ACC112 (cell line): ENCODE measurements around the gene TUBB6.

Experiments
- H2AFZ ChIP-seq: fragments of 200-600 bp; sonication (generic); one replicate; pipeline ENCODE4 v1.6.0; 2017; ENCODE audit warnings: antibody characterized with exemption, low read length; ENCODE audit not compliant: unreplicated experiment
- H3K27ac ChIP-seq: fragments of 200-600 bp; sonication (generic); 2 replicates; pipeline ENCODE4 v1.5.1; 2014; ENCODE audit warnings: low read depth, mild to moderate bottlenecking, antibody characterized with exemption, low read length, moderate library complexity
- H3K27me3 ChIP-seq: fragments of 200-600 bp; sonication (generic); 2 replicates; pipeline ENCODE4 v1.6.1; 2014; ENCODE audit warnings: mild to moderate bottlenecking, antibody characterized with exemption, low read length, moderate library complexity, mixed read lengths; ENCODE audit not compliant: insufficient read depth
- H3K36me3 ChIP-seq: fragments of 200-600 bp; sonication (generic); 2 replicates; pipeline ENCODE4 v1.6.1; 2016; ENCODE audit warnings: mild to moderate bottlenecking, antibody characterized with exemption, low read length, moderate library complexity, mixed read lengths; ENCODE audit not compliant: insufficient read depth
- H3K4me1 ChIP-seq: fragments of 200-600 bp; sonication (generic); one replicate; pipeline ENCODE4 v1.6.1; 2016; ENCODE audit warnings: low read length, mixed read lengths; ENCODE audit not compliant: insufficient read depth, unreplicated experiment, control insufficient read depth
- H3K4me3 ChIP-seq: fragments of 200-600 bp; sonication (generic); 2 replicates; pipeline ENCODE4 v1.5.1; 2014; ENCODE audit warnings: mild to moderate bottlenecking, low read depth, low read length
- H3K79me2 ChIP-seq: fragments of 200-600 bp; sonication (generic); one replicate; pipeline ENCODE4 v1.6.0; 2016; ENCODE audit warnings: low read length; ENCODE audit not compliant: control insufficient read depth, unreplicated experiment, insufficient read depth

TUBB6 gene

DNA sequence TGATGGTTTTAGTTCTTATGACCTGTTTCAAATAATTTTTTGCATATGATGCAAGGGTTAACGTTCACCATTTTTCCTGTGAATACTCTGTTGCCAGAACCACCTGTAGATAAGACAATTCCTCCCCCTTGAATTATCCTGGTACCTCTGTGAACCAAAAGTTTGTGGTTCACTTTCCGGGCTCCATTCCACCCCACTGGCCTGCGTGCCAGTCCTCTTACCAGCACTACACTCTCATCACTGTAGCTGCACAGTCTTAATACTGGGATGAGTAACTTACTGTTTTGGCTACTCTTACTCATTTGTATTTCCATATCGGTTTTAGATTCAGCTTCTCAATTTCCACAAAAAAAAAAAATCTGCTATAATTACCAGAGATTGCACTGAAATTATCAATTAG is 34.6 kb downstream of the TUBB6 start:
- Histone ChIP-seq H3K27me3 (no peaks in the 10 kb centered on the region), H3K36me3 (no peaks in the 10 kb centered on the region; the same call in 1 of the 2 replicates), H2AFZ (no peak overlapping the region), H3K27ac (no peak overlapping the region), H3K79me2 (no peaks in the 10 kb centered on the region), H3K4me3 (no peak overlapping the region), H3K4me1 (peaks cover under 1% of the 10 kb centered on the region)

DNA sequence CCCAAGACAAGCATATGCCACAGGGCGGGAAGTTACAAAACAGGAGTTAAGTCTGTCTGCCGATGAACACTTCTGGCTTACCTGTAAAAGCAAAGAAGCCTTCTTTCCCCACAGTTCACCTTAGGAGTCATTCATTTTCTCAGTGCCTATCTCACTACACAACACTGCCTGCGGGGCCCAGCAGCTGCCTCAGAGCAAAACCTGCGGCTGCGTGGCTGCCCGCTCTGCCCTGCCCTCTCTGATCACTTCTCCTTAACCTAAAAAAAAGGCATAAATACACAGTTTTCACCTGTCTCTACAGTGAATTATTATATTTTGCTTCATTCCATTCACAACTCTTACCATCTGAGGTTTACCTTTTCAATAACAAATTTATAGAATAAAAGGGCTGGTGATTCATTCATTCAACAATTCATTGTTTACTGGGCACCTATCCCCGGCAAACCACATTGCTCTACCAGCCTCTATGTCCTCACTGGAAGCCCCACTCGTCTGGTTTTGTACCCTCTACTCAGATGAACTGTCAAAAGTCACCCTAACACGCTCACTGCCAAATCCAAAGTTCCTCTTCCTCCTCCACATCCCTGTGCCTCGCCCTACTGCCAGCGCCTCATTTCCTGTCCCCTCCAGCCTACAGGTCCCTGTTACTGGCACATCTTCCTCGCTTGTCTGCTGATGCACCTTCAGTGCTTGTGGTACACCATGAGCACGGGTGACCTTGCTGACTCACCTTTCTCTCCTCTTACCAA is 37.6 kb downstream of the TUBB6 start:
- Histone ChIP-seq H3K36me3 (peaks cover 10% of the 10 kb centered on the region), H2AFZ (no peak overlapping the region), H3K79me2 (no peaks in the 10 kb centered on the region), H3K27ac (no peak overlapping the region), H3K27me3 (no peaks in the 10 kb centered on the region), H3K4me1 (no peaks in the 10 kb centered on the region), H3K4me3 (no peak overlapping the region)

DNA sequence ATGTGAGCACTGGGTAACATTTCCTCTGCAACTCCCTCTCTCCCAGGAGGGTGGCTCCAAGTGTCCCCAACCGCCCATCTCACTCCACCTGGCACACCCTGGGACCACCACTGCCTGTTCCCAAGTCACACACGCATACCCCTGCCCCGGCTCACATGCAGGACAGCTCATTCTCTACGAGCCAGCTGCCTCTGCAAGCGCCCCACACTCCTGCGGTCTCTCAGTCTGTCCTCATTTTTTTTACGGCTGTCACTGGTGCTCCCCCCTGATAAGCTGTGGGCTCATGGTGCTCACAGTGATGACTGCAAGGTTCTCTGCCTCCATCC is 38.2 kb downstream of the TUBB6 start:
- no peak overlapping the region for H3K4me3 ChIP-seq
- no peak overlapping the region for H2AFZ ChIP-seq
- H3K27ac ChIP-seq, result no peak overlapping the region
- peaks cover 14% of the 10 kb centered on the region for H3K36me3 ChIP-seq
- no peaks in the 10 kb centered on the region for H3K79me2 ChIP-seq
- H3K27me3 ChIP-seq, result no peaks in the 10 kb centered on the region
- no peaks in the 10 kb centered on the region for H3K4me1 ChIP-seq

DNA sequence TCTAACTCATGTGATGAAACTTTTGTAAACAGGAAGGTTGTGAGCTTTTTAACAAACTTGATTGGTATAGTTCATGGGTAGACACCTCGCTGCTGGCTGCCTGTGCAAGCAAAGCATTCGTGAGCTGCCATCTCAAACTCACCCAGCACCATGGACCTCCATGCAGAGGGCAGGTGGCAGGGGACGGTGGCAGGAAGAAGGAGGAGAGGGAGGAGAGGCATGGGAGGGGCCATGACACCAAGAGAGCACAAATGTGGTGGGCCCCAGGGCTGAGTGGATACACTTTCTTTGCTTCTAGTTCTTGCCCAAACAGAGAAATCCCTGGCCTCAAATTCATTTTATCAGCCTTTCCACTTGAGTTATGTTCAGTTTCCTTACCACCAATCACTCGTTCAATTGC is 39.9 kb downstream of the TUBB6 start:
- Histone ChIP-seq H3K27me3 (no peaks in the 10 kb centered on the region), H3K4me1 (no peaks in the 10 kb centered on the region), H3K27ac (no peak overlapping the region), H2AFZ (no peak overlapping the region), H3K36me3 (peaks cover 21% of the 10 kb centered on the region), H3K4me3 (no peak overlapping the region), H3K79me2 (no peaks in the 10 kb centered on the region)

DNA sequence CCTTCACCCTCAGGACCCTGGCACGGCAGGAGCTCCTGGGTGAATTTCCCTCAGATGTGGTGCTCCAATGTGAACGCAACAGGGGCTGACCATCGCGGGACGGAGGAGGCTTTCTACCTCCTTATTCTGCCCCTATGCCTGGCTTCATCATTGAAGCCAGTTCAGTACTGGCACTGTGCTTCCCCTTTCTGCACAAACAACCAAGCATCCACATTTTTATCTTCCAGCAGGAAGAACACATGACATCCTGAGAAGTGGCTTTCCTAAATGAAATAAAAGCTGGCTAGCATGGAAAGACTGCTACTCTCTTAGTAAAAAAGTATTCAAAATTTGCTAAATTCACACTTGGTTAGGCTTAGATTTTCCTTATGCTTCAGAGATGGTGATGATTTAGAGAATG is 44.1 kb downstream of the TUBB6 start:
- no peaks in the 10 kb centered on the region for H3K4me1 ChIP-seq
- H3K4me3 ChIP-seq, result no peak overlapping the region
- no peak overlapping the region for H2AFZ ChIP-seq
- peaks cover 28% of the 10 kb centered on the region for H3K36me3 ChIP-seq
- no peak overlapping the region for H3K27ac ChIP-seq
- no peaks in the 10 kb centered on the region for H3K79me2 ChIP-seq
- H3K27me3 ChIP-seq, result no peaks in the 10 kb centered on the region

DNA sequence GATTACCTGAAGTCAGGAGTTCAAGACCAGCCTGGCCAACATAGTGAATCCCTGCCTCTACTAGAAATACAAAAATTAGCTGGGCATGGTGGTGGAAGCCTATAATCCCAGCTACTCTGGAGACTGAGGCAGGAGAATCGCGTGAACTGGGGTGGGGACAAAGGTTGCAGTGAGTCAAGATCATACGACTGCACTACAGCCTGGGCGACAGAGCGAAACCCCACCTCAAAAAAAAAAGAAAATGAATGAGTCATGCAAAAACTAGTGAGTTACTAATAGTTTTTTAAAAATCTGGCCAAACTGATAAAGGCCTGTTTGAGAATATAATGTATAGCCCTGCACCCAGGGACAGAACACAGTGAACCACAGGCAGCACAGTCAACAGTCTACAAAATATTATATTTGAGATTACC is 51.5 kb downstream of the TUBB6 start:
- H3K4me1 ChIP-seq, result peaks cover 20% of the 10 kb centered on the region
- H3K4me3 ChIP-seq, result no peak overlapping the region
- 0 out of 2 replicates have a peak overlapping the region, but pooled peaks have one; percentile 15 for H3K27ac ChIP-seq
- no peak overlapping the region for H2AFZ ChIP-seq
- peaks cover 12% of the 10 kb centered on the region for H3K36me3 ChIP-seq
- H3K79me2 ChIP-seq, result no peaks in the 10 kb centered on the region
- no peaks in the 10 kb centered on the region for H3K27me3 ChIP-seq

DNA sequence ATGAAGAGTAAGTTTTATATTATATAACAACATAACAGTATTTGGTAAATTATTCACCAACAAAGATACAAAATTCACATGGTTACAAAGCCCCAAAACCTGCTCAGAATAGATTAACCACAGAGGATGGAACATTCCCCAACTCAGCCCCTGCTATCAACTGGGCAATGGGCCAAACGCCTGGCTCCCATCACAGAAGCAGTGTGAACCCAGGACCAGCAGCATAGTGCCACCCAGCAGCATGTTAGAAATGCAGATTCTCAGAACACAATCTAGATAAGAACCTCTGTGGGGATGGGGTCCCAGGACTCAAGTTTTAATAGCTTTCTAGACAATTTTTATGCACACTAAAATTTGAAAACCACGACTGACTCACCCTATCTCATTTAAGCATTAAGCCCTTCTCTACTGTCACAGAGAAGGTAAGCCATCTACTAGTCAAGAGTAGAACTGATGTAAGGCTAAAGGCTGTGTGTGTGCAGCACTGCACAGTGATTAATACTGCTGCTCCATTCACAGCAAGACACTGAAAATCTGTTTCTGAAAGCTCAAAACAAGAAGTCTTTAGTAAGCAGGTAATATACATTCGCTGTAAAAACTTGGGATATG is 53.8 kb downstream of the TUBB6 start:
- Histone ChIP-seq H3K36me3 (peaks cover 10% of the 10 kb centered on the region), H3K27me3 (no peaks in the 10 kb centered on the region), H3K79me2 (peaks cover 11% of the 10 kb centered on the region), H3K4me3 (no peak overlapping the region), H2AFZ (no peak overlapping the region), H3K27ac (no peak overlapping the region), H3K4me1 (peaks cover 20% of the 10 kb centered on the region)

DNA sequence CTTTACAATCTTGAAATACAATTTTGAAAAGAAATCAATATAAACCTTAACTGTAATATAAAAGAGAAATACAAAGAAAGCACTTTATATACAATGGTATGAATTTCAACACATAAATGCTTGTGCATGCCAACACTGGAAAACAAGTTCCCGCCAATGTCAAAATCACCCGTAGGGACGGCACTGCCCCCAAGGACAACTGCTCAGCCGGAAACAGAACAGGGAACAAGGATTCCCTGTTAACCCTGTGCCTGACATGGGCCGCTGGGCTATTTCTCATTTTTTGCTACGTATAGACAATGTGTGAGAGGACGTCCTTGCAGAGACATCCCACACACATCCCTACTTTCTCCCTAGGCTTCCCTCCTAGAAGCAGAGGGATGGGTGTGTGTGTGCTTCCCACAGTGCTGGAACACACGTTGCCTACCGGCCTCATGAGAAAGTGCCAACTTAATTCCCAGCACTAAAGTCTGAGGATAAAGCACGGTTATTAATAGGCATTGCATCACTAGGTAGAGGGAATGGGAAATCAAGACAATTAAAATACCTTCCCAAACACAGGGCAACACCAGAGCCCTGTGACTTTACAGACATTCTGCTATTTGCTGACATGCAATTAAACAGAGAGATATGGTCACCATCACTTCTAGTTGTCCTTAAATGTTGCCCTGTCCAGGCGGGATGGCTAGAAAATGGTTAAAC is 54.6 kb downstream of the TUBB6 start:
- H3K27ac ChIP-seq, result no peak overlapping the region
- H3K27me3 ChIP-seq, result no peaks in the 10 kb centered on the region
- no peak overlapping the region for H2AFZ ChIP-seq
- H3K36me3 ChIP-seq, result peaks cover 18% of the 10 kb centered on the region
- no peak overlapping the region for H3K4me3 ChIP-seq
- peaks cover 13% of the 10 kb centered on the region for H3K79me2 ChIP-seq
- peaks cover 20% of the 10 kb centered on the region for H3K4me1 ChIP-seq

DNA sequence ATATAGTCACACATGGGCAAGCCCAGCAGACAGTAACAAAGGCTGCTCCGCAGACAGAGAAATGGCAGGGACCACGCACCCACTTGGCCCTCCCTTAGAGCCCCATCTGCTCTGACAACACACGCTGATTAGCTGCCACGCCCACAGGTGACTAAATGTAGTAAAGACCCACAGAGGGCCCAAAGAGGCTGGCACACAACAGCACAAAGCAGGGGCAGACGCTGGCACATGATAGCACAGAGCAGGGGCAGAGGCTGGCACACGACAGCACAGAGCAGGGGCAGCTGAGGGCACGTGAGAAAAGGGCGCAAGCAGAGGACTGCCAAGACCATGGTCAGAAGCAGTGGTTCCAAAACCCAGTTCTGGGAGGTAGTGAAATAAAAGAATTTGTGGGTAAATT is 58.3 kb downstream of the TUBB6 start:
- no peak overlapping the region for H3K27ac ChIP-seq
- peaks cover 32% of the 10 kb centered on the region for H3K79me2 ChIP-seq
- peaks cover 6% of the 10 kb centered on the region for H3K4me1 ChIP-seq
- H2AFZ ChIP-seq, result no peak overlapping the region
- peaks cover 18% of the 10 kb centered on the region for H3K36me3 ChIP-seq
- H3K4me3 ChIP-seq, result no peak overlapping the region
- H3K27me3 ChIP-seq, result no peaks in the 10 kb centered on the region

DNA sequence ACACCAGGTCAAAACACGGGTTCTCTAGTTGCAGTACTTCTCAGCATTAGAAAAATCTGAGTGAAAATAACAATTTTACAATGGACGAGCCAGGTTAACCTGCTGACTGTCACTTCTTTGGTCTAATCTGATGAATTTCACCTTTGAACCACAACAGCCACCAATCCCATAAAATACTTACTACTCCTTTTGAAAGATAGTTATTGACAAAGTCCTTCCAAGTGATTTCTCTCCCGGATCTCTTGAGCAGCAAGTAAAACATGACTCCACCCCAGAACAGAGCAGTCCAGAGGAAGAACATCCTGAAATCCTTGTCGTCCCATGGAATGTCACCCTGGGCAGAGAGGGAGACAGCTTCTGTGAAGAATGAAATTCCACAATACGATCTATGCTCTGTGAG is 58.7 kb downstream of the TUBB6 start:
- Histone ChIP-seq H3K4me3 (no peak overlapping the region), H3K36me3 (peaks cover 18% of the 10 kb centered on the region), H3K27me3 (no peaks in the 10 kb centered on the region), H3K4me1 (peaks cover 5% of the 10 kb centered on the region), H3K27ac (no peak overlapping the region), H3K79me2 (peaks cover 36% of the 10 kb centered on the region), H2AFZ (no peak overlapping the region)

DNA sequence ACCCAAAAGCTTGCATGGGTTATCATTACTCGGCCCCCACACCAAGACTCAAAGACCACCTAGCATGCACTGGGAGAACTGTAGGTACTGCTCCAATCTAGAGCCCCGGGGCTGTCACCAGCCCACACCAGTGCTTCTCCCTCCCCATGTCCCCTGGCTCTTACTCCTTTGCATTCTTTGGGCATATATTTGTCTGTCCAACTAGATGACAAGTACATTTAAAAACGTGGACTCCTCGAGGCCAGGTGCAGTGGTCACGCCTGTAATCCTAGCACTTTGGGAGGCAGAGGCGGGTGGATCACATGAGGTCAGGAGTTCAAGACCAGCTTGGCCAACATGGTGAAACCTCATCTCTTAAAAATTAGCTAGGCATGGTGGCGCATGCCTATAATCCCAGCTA is 61.2 kb downstream of the TUBB6 start:
- H3K79me2 ChIP-seq, result peaks cover 58% of the 10 kb centered on the region
- H3K4me3 ChIP-seq, result no peak overlapping the region
- no peak overlapping the region for H2AFZ ChIP-seq
- H3K36me3 ChIP-seq, result peaks cover 19% of the 10 kb centered on the region
- no peak overlapping the region for H3K27ac ChIP-seq
- peaks cover 5% of the 10 kb centered on the region for H3K4me1 ChIP-seq
- H3K27me3 ChIP-seq, result no peaks in the 10 kb centered on the region
